ENCODE results near the gene DYNLT3.

DYNLT3 gene

DNA sequence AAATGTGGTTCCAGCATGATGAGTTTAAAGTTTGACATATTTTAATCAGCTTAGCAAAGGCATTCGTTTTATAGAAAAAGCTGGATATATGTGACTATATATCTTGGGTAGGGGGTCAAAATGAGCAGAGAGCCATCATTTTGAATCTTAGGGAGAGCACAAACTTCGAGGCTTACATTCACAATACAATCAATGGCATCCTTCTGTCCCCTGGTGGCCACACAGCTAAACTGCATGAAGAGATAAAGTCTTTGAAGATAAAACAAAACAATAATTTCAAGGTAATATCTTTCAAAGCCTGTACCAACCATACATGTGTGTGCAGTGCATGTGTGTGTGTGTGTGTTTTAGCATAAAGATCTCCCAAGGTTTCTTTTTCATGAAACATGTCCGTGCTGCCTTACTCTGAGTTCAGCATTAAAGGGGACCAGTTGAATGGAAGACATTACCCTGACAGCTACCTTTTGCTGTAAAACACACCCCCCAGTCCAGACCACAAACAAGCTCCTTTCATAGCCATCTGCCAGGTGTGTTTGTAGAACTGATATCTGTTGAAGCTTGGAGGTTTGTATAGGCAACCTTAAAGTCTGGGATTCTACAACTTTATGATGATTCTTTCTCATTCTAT is 22.0 kb downstream of the DYNLT3 start:
- H3K9me3 Mint-ChIP-seq, result no peaks in the 10 kb centered on the region
- peak overlapping the region in 1 of 2 donors; percentile 1 for H3K4me3 Mint-ChIP-seq
- peaks cover 18 to 20% of the 10 kb centered on the region in 2 donors for H3K4me1 Mint-ChIP-seq (ENCODE audit: low read depth in 2 of 2)
- ATAC-seq (replicated peaks), result peak; percentile 78
- H3K27ac Mint-ChIP-seq, result no peak overlapping the region
- H3K27me3 Mint-ChIP-seq, result no peaks in the 10 kb centered on the region
- H3K36me3 Mint-ChIP-seq (ENCODE audit: insufficient read depth), result no peaks in the 10 kb centered on the region
- peak; percentile 36 to 52 (median 41) for DNase-seq

DNA sequence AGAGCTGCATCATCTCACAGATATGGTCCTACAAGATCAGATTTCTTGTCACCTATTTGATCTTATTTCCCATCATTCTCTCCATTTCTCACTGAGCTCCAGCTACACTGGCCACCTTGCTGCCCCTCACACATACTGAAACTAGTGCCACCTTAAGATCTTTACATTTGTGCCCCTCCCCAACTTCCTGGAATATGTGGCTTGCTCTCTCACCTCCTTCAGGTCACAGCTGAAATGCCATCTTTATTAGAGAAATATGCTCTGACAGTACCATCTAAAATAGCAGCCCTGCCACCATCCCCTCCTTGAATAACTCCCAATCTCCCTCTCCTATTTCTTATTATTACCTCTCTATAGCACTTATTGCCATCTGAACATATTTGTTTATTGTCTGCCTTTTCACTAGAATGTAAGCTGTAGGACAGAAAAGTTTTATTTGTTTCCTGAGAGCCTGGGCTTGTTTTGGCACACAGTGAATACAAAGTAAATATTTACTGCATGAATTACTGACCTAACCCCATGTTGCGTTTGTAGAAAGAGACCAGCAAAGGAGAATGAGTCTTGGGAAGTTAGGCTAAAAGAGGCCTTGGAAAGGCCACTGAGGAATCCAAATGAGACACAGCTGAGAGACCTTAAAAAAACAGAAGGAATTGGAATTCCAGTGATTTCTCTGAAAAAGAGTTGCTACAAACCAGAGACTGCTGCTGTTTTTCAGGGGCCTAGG is 22.7 kb downstream of the DYNLT3 start:
- Mint-ChIP-seq H3K9me3 (no peaks in the 10 kb centered on the region), H3K4me3 (peak overlapping the region in 1 of 2 donors; percentile 1), H3K27ac (no peak overlapping the region), H3K4me1 (ENCODE audit: low read depth in 2 of 2) (peaks cover 13 to 17% of the 10 kb centered on the region in 2 donors), H3K36me3 (ENCODE audit: insufficient read depth) (no peaks in the 10 kb centered on the region), H3K27me3 (no peaks in the 10 kb centered on the region)
- ATAC-seq (replicated peaks), result no peak
- DNase-seq, result no peak

- DNase-seq (no peak), ATAC-seq (replicated peaks) (no peak)
- Mint-ChIP-seq H3K36me3 (ENCODE audit: insufficient read depth) (no peaks in the 10 kb centered on the region), H3K27ac (no peak overlapping the region), H3K4me1 (ENCODE audit: low read depth in 2 of 2) (peaks cover 10 to 14% of the 10 kb centered on the region in 2 donors), H3K9me3 (no peaks in the 10 kb centered on the region), H3K4me3 (no peak overlapping the region), H3K27me3 (peaks cover 0 to 7% of the 10 kb centered on the region in 2 donors)
These were observed 26.7 kb downstream of the DYNLT3 start for GRCh38 chrX:37820646-37821045.

DNA sequence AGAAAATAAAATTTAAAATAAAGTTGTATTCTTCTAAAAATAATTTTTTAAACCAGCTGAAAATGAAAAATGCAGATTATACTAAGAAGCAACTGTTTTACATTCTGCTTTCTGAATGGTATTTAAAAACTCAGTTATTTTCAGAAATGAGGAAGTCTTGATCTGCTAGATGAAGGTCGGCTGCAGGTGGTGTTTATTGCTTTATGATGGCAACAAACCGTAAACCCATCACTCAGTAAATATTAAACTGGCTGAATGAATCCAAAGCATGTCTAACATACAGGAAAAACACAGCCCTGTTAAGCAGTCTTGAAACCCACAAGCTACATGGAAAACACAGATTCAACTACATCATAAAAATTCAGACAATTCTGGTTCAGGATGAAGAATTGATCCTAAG is 29.3 kb downstream of the DYNLT3 start:
- Mint-ChIP-seq H3K36me3 (ENCODE audit: insufficient read depth) (no peaks in the 10 kb centered on the region), H3K27me3 (peaks cover 0 to 7% of the 10 kb centered on the region in 2 donors), H3K9me3 (no peaks in the 10 kb centered on the region), H3K4me3 (no peak overlapping the region), H3K27ac (no peak overlapping the region), H3K4me1 (ENCODE audit: low read depth in 2 of 2) (no peaks in the 10 kb centered on the region)
- DNase-seq, result no peak
- no peak for ATAC-seq (replicated peaks)

GRCh38 chrX:37817579-37817978 is 29.8 kb downstream of the DYNLT3 start:
- Mint-ChIP-seq H3K4me3 (no peak overlapping the region), H3K27me3 (peaks cover 0 to 7% of the 10 kb centered on the region in 2 donors), H3K27ac (no peak overlapping the region), H3K36me3 (ENCODE audit: insufficient read depth) (no peaks in the 10 kb centered on the region), H3K9me3 (no peaks in the 10 kb centered on the region), H3K4me1 (ENCODE audit: low read depth in 2 of 2) (no peaks in the 10 kb centered on the region)
- DNase-seq, result no peak
- ATAC-seq (replicated peaks), result no peak

- peaks cover 0 to 7% of the 10 kb centered on the region in 2 donors for H3K27me3 Mint-ChIP-seq
- H3K27ac Mint-ChIP-seq, result no peak overlapping the region
- H3K4me3 Mint-ChIP-seq, result no peak overlapping the region
- H3K4me1 Mint-ChIP-seq (ENCODE audit: low read depth in 2 of 2), result no peaks in the 10 kb centered on the region
- no peak for DNase-seq
- ATAC-seq (replicated peaks), result no peak
- no peaks in the 10 kb centered on the region for H3K36me3 Mint-ChIP-seq (ENCODE audit: insufficient read depth)
- H3K9me3 Mint-ChIP-seq, result no peaks in the 10 kb centered on the region
These were observed 30.2 kb downstream of the DYNLT3 start for GRCh38 chrX:37817176-37817575.

DNA sequence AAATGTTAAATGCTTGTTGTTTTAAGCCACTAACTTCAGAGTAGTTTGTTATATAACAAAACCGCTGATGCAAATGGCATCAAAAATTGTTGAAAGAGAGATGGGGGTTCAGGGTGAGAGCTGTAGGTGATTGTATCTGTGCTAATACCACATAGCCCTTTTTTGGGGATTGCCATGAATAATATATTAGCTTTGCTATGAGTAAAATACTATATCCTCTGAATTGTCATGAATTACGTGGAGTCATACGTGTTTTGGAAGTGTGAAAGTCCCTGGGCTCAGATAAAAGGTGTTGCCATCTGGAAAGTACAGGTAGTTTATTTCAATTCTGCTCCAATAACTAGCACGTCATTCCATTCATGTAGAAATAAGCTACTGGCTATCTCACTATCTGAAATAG is 30.6 kb downstream of the DYNLT3 start:
- Mint-ChIP-seq H3K36me3 (ENCODE audit: insufficient read depth) (no peaks in the 10 kb centered on the region), H3K27ac (no peak overlapping the region), H3K4me3 (no peak overlapping the region), H3K9me3 (no peaks in the 10 kb centered on the region), H3K4me1 (ENCODE audit: low read depth in 2 of 2) (no peaks in the 10 kb centered on the region), H3K27me3 (peaks cover 0 to 7% of the 10 kb centered on the region in 2 donors)
- ATAC-seq (replicated peaks), result no peak
- no peak for DNase-seq

DNA sequence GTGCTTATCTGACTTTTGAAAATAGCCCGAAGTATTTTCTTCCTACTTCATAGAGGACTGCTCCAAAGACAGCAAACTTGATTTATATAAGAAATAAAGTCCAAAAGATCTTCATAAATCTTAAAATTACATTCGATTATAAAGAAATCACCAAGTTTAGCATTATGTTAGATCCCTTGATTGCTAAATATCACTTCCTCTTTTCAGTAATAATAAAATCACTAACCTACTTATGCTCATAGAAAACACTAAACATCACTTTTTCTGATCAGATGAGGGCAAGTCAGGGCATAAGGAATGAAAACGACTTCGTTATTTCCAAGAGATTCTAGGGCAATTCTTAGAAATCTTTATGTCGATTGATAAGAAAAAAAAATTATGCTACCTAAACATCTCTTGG is 32.0 kb downstream of the DYNLT3 start:
- DNase-seq (no peak), ATAC-seq (replicated peaks) (no peak)
- no peaks in the 10 kb centered on the region for H3K4me1 Mint-ChIP-seq (ENCODE audit: low read depth in 2 of 2)
- no peak overlapping the region for H3K4me3 Mint-ChIP-seq
- H3K27me3 Mint-ChIP-seq, result peaks cover 0 to 7% of the 10 kb centered on the region in 2 donors
- H3K9me3 Mint-ChIP-seq, result no peaks in the 10 kb centered on the region
- H3K27ac Mint-ChIP-seq, result no peak overlapping the region
- no peaks in the 10 kb centered on the region for H3K36me3 Mint-ChIP-seq (ENCODE audit: insufficient read depth)

- no peak for ATAC-seq (replicated peaks)
These were observed 33.8 kb downstream of the DYNLT3 start for GRCh38 chrX:37813570-37813969.

DNA sequence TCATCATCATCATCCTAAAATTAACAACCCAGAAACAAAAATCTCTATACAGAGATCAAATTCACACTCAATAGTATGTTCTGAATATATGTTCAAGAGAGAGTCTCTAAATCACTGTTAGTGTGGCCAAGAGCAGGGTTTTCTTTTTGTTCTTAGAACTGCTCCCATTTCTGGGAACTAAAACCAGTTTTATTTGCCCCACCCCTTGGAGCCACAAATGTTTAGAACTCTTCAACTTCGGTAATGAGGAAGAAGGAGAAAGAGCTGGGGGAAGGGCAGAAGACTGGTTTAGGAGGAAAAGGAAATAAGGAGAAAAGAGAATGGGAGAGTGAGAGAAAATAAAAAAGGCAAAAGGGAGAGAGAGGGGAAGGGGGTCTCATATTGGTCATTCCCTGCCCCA is 35.3 kb downstream of the DYNLT3 start:
- peaks cover 0 to 7% of the 10 kb centered on the region in 2 donors for H3K27me3 Mint-ChIP-seq
- H3K27ac Mint-ChIP-seq, result no peak overlapping the region
- no peaks in the 10 kb centered on the region for H3K36me3 Mint-ChIP-seq (ENCODE audit: insufficient read depth)
- no peak overlapping the region for H3K4me3 Mint-ChIP-seq
- H3K9me3 Mint-ChIP-seq, result no peaks in the 10 kb centered on the region
- no peaks in the 10 kb centered on the region for H3K4me1 Mint-ChIP-seq (ENCODE audit: low read depth in 2 of 2)
- no peak for DNase-seq
- no peak for ATAC-seq (replicated peaks)

More at GRCh38 chrX:37813570-37813969, 33.8 kb downstream of the DYNLT3 start:
- H3K36me3 Mint-ChIP-seq (ENCODE audit: insufficient read depth), result no peaks in the 10 kb centered on the region
- H3K27ac Mint-ChIP-seq, result no peak overlapping the region
- H3K4me3 Mint-ChIP-seq, result no peak overlapping the region
- peaks cover 0 to 7% of the 10 kb centered on the region in 2 donors for H3K27me3 Mint-ChIP-seq
- DNase-seq, result no peak
- H3K9me3 Mint-ChIP-seq, result no peaks in the 10 kb centered on the region
- no peaks in the 10 kb centered on the region for H3K4me1 Mint-ChIP-seq (ENCODE audit: low read depth in 2 of 2)

GRCh38 chrX:37809970-37810369 is 37.4 kb downstream of the DYNLT3 start:
- no peak overlapping the region for H3K27ac Mint-ChIP-seq
- no peaks in the 10 kb centered on the region for H3K36me3 Mint-ChIP-seq (ENCODE audit: insufficient read depth)
- no peak overlapping the region for H3K4me3 Mint-ChIP-seq
- DNase-seq, result no peak
- H3K27me3 Mint-ChIP-seq, result no peaks in the 10 kb centered on the region
- H3K9me3 Mint-ChIP-seq, result no peaks in the 10 kb centered on the region
- H3K4me1 Mint-ChIP-seq (ENCODE audit: low read depth in 2 of 2), result no peaks in the 10 kb centered on the region
- ATAC-seq (replicated peaks), result no peak

GRCh38 chrX:37803057-37803456 is 44.3 kb downstream of the DYNLT3 start:
- Mint-ChIP-seq H3K9me3 (no peaks in the 10 kb centered on the region), H3K4me1 (ENCODE audit: low read depth in 2 of 2) (no peaks in the 10 kb centered on the region), H3K27ac (peak overlapping the region in 1 of 2 donors; percentile 60), H3K4me3 (no peak overlapping the region), H3K36me3 (ENCODE audit: insufficient read depth) (no peaks in the 10 kb centered on the region), H3K27me3 (no peaks in the 10 kb centered on the region)
- no peak for ATAC-seq (replicated peaks)
- DNase-seq, result no peak

DNA sequence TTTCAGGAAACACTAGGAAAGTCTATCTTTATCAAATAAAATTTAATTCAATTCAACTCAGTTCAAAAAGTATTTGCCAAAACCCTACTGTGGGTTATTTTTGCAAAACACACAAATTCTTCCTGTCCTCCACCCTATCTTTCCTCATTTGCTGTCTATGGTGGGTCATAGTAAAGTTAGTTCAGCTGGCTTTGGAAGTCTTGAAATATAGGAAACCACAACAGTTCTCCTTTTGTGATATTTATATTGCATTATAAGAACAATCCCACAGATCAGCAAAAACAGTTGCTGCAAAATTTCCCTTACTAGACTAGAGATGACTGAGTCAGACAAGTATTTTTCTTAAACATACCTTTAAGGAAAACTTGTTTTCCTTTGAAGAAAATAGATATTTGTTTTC is 45.3 kb downstream of the DYNLT3 start:
- no peaks in the 10 kb centered on the region for H3K4me1 Mint-ChIP-seq (ENCODE audit: low read depth in 2 of 2)
- no peak overlapping the region for H3K27ac Mint-ChIP-seq
- H3K27me3 Mint-ChIP-seq, result no peaks in the 10 kb centered on the region
- DNase-seq, result no peak
- no peaks in the 10 kb centered on the region for H3K9me3 Mint-ChIP-seq
- ATAC-seq (replicated peaks), result no peak
- no peaks in the 10 kb centered on the region for H3K36me3 Mint-ChIP-seq (ENCODE audit: insufficient read depth)
- H3K4me3 Mint-ChIP-seq, result no peak overlapping the region

- Mint-ChIP-seq H3K36me3 (ENCODE audit: insufficient read depth) (no peaks in the 10 kb centered on the region), H3K27me3 (no peaks in the 10 kb centered on the region), H3K27ac (no peak overlapping the region), H3K4me3 (no peak overlapping the region), H3K4me1 (ENCODE audit: low read depth in 2 of 2) (no peaks in the 10 kb centered on the region), H3K9me3 (no peaks in the 10 kb centered on the region)
- DNase-seq (no peak), ATAC-seq (replicated peaks) (no peak)
These were observed 46.7 kb downstream of the DYNLT3 start for GRCh38 chrX:37800717-37801116.

All from effector memory CD8-positive, alpha-beta T cell (primary cell).